C4-2B (cell line): ENCODE data around the gene TMEM109.

Experiments
- ZFX ChIP-seq: fragments of 450-650 bp; IDR thresholded peaks from 2 replicates; pipeline ENCODE4 v1.6.1; 2017
- TF ChIP-seq, protein P1 (sequence below): fragments of 450-650 bp; conservative IDR thresholded peaks from 2 replicates; pipeline ENCODE4 v1.5.1; 2017; ENCODE audit warnings: mild to moderate bottlenecking

DNA sequence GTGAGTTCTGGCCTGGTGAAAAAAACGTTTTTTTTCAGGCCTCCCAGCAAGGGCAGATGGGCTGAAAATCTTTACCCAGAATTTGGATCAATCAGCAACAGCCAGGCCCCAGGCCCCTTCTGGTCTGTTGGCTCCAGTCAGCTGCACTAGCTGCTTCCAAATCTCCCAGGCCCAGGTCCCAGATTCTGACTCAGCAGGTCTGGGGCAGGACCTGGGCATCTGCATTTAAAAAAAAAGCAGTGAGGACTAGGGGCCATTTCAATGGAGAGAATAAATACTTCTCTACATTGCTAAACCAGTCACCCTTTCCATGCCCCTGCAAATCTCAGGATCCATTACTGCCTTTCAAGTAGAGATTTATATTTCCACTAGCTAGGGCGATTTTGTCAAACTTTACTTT, 33.7 kb downstream of the TMEM109 start:
- TF ChIP-seq, protein P1, sequence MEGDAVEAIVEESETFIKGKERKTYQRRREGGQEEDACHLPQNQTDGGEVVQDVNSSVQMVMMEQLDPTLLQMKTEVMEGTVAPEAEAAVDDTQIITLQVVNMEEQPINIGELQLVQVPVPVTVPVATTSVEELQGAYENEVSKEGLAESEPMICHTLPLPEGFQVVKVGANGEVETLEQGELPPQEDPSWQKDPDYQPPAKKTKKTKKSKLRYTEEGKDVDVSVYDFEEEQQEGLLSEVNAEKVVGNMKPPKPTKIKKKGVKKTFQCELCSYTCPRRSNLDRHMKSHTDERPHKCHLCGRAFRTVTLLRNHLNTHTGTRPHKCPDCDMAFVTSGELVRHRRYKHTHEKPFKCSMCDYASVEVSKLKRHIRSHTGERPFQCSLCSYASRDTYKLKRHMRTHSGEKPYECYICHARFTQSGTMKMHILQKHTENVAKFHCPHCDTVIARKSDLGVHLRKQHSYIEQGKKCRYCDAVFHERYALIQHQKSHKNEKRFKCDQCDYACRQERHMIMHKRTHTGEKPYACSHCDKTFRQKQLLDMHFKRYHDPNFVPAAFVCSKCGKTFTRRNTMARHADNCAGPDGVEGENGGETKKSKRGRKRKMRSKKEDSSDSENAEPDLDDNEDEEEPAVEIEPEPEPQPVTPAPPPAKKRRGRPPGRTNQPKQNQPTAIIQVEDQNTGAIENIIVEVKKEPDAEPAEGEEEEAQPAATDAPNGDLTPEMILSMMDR = no peak
- no peak for TF ChIP-seq ZFX
